Endothelial cell of hepatic sinusoid (primary cell): ENCODE results near the gene TOM1L2.

Experiments used
- in situ Hi-C: cut with HindIII; loops from 2 replicates; pipeline ENCODE4 v1.10.0; 2017; ENCODE audit warnings: low sequenced_read_pairs

Gene TOM1L2

GRCh38 chr17:17972126-17972951 lies at the start of gene TOM1L2, which contains the start of gene DRC3:
TOM1L2 (minus strand) TSS chr17:17972400; CDS start chr17:17972313, 87 bp downstream.
DRC3 (plus strand) TSS chr17:17972862; CDS start chr17:17977599, 4,737 bp downstream.
- in situ Hi-C loops, result no loop called here

- in situ Hi-C loops, result no loop called here
These were observed 49.2 kb upstream of the TOM1L2 start for GRCh38 chr17:18021372-18021771.

- in situ Hi-C loops, result no loop called here
These were observed 48.8 kb upstream of the TOM1L2 start for GRCh38 chr17:18020971-18021370.

DNA sequence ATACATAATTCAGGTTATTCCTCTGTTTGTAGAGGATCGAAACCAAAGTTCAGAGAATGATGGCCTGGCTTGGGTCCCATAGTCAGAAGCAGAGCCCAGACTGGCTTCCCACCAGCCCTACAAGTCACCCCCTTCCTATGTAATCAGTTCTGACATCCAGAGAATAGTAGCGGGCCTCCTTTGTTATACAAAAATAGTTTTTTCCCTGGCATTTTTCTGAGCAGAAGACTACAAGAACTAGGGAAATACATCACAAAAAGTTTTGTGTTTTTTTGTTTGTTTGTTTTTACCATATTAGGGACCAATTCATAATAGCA lies 47.6 kb upstream of the TOM1L2 start:
- in situ Hi-C loops, result no loop called here

GRCh38 chr17:18018411-18018921 lies 46.3 kb upstream of the TOM1L2 start:
- in situ Hi-C loops, result no loop called here

- in situ Hi-C loops, result no loop called here
These were observed 45.8 kb upstream of the TOM1L2 start for GRCh38 chr17:18017958-18018357.

DNA sequence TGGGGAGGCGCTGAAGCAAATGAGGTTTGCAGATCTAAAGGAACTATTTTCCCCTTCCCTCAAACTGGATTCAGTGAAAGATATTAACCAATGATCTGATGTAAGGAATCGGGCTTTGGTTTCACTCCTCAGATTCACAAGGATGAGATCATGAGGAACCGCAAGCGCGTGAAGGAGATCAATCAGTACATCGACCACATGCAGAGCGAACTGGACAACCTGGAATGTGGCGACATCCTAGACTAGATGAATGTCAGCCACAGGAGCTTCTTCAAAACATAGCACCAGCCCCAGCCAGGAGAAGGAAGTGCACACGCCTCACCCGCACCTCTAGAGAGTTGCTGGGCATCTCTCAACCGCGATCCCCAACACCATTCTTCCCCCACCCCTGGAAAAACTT lies 44.2 kb upstream of the TOM1L2 start:
- in situ Hi-C loops, result no loop called here

GRCh38 chr17:18015593-18015992 lies 43.4 kb upstream of the TOM1L2 start:
- in situ Hi-C loops, result no loop called here

DNA sequence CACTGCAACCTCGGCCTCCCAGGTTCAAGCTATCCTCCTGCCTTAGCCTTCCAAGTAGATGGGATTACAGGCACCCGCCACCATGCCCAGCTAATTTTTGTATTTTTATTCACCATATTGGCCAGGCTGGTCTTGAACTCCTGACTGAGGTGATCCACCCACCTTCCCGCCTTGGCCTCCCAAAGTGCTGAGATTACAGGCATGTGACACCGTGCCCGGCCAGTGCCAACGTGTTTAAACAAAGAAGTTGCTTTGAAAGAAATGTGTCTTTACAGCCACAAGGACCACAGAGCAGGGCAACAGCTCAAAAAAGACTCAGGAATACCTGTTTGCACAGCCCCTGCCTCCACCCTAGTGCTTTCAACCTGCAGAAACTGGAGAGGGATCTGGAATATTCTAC lies 41.8 kb upstream of the TOM1L2 start:
- in situ Hi-C loops, result no loop called here

- in situ Hi-C loops, result no loop called here
These were observed 39.1 kb upstream of the TOM1L2 start for GRCh38 chr17:18011286-18011685.

GRCh38 chr17:18009609-18010420 lies 37.6 kb upstream of the TOM1L2 start:
- in situ Hi-C loops, result no loop called here

- in situ Hi-C loops, result no loop called here
These were observed 36.5 kb upstream of the TOM1L2 start for GRCh38 chr17:18008496-18009268.

- in situ Hi-C loops, result no loop called here
These were observed 34.5 kb upstream of the TOM1L2 start for GRCh38 chr17:18006495-18007239.

- in situ Hi-C loops, result no loop called here
These were observed 33.3 kb upstream of the TOM1L2 start for GRCh38 chr17:18005496-18005895.

DNA sequence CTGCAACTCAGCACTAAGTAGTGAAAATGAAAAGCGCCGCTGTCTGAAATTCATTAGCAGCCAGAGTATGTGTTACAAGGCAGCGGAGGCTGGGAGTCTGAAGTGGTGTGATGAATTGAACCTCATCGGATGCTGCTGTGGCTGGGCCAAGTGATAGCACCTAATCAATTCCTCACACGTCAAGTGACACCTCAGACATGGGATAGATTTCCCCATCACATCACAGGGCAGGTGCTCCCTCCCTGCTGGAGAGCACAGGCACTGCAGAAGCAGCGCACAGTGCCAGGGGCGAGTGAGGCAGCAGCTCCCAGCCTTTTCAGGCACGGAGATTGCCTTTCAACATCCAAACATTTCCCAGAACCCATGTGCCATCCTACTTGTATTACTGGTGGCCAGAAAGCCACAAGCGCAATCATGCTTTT lies 32.7 kb upstream of the TOM1L2 start:
- in situ Hi-C loops, result no loop called here

- in situ Hi-C loops, result no loop called here
These were observed 32.1 kb upstream of the TOM1L2 start for GRCh38 chr17:18004345-18004744.

DNA sequence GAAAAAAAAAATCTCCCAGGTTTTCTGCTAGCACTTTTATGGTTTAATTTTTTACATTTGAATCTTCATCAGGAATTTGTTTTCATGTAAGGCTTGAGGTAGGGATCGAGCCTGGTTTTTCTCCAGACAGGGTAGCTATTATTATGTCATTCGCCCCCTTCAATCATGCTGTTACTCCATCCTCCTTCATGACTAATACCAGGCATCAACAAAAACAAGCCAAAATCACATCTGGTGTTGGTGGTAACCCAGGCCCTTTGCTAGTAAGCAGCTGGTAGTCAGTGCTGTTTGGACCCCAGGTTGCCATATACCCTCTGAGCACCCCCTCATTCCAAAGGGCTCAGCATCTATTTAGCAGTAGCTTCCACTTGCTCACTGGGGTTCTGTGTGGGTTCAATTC lies 30.0 kb upstream of the TOM1L2 start:
- in situ Hi-C loops, result no loop called here

DNA sequence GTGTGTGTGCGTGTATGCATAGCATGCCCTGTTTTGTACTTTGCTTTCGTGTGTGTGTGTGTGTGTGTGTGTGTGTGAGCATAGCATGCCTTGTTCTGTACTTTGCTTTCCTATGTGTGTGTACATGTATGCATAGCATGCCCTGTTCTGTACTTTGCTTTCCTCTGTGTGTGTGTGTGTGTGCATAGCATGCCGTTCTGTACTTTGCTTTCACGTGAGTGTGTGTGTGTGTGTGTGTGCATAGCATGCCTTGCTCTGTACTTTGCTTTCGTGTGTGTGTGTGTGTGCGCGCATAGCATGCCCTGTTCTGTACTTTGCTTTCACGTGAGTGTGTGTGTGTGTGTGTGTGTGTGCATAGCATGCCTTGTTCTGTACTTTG lies 27.8 kb upstream of the TOM1L2 start:
- in situ Hi-C loops, result no loop called here

DNA sequence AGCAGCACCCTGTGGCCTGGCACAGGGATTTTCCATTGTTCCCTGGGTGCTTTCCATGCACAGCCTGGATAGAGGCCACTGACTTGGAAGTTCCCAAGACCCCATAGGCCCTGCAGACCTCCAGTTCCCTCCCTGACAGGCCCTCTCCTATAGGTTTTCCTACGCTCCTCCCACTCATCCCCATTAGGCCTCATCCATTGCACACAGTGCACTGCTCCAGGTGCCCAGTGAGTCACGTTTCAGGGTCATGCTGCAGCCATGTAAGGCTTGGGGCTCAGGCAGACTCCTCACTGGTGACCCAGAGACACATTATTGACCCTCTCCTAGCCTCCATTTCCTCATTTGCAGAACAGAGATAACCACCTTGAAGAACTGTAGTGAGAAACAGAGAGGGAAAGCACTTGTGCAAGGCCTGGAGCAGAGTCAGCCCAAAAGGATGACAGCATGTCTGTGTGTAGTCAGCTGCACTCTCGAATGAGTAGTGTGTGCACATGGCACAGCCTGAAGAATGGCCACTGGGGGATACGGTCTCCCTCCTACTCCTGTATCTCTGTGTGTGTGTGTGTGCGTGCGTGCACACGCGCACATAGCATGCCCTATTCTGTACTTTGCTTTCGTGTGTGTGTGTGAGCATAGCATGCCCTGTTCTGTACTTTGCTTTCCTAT lies 27.3 kb upstream of the TOM1L2 start:
- in situ Hi-C loops, result loop anchor here (5.0 kb wide), 1 partner anchor 33 kb away; no protein-coding TSS in a partner anchor

DNA sequence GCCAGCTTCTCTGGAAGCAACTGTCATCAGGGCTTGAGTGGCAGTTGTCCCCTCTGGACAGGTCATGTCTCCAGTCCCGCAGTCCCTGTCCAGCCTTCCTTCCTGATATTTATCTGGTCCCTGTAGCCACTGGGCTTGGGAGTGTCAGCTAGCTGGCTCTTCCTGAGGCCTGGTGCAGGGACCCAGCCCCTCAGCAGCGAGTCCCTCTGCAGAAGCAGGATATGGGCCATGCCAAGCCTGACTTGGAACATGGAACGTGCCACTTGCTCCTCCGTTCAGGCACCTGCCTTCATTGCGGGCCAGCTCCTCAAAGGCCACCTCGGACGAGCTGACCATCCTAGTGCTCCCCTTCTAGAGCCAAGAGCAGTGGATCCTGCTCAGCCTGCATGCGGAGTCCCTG lies 26.7 kb upstream of the TOM1L2 start:
- in situ Hi-C loops, result loop anchor here (5.0 kb wide), 1 partner anchor 33 kb away; no protein-coding TSS in a partner anchor
